Stimulated activated CD8-positive, alpha-beta memory T cell treated with anti-CD3 and anti-CD28 coated beads, Interleukin-15, amount 100 ng/mL, for 24 hours (primary cell): ENCODE measurements around the gene CRYL1.

ENCODE experiments used
- DNase-seq: peaks from one replicate; pipeline ENCODE4 v3.0.0-alpha.2; 2020; ENCODE audit warnings: low read depth

The CRYL1 gene

GRCh38 chr13:20422362-20422761 lies 103.3 kb downstream of the CRYL1 start:
- DNase-seq = no peak

DNA sequence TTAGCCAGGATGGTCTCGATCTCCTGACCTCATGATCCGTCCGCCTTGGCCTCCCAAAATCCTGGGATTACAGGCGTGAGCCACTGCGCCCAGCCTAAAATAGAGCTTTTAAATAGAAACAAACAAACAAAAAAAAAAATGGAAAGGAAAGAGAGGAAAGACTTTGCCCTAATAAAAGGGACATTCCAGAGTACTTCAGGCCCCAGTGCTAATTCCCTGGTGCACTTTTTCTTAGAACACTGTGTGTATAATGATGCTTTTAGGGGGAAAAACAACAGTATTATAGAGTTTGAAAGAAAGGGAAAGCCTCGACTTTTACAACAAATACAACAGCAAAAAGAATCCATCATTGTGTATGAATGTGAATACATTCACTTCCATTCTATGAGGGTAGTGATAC lies 104.7 kb downstream of the CRYL1 start:
- DNase-seq = no peak

DNA sequence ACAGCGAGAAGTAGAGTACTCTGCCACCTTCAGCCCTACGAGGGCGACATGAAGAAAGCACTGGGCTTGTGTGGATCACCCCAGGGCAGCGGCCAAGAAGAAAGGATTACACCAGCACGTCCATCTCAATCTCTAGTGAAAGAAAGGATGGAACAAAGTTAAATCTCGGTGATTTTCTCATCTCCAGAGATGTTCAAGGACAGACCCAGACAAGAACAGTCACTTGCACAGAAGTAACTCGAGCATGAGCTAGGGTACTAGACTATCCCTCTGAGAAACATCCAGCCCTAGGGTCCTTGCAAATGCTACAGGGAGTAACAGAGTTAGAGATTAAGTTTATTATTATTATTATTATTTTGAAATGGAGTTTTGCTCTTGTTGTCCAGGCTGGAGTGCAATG lies 106.7 kb downstream of the CRYL1 start:
- DNase-seq = no peak

DNA sequence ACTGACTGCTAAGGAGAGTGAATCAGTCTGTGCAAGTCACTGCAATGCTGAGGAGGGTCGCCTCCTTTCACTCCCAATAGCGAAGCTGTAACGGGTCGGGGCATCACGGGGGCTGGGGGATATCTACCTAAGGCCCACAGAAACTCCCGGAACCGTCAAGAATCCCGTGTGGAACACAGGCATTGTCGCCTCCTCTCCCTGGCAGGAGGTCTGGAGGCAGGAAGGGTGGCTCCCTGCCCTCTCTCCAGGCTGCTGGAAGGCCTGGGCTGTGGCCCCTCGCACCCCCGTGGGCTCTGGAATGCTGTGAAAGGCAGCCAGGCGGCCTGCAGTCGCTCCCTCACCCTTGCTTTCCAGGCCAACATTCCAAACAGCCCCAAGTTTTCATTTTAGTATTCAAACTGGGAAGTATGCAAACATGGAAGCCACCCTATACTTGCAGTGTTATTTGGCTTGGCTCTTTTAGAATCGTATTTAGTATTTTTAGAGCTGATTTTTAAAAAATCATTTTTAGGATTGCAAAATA lies 109.4 kb downstream of the CRYL1 start:
- DNase-seq = no peak

DNA sequence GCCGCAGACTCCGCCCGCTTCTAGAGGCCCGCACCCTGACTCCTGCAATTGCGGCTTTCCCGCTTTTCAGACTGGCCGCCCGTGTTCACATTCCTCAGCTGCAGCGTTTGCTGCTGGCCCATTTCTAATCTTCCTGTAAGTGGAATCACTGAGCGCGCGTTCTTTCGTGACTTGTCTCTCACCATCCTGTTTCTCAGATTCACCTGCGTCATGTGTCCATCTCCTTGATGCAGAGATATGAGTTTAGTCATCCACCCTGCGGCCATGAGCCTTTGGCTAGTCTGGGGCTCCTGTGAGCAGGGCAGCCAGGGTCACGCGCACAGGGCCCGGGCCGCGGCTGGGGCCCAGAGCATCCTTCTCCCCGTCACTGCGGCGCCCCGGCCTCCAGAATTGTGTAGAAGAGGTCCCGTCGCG lies 110.0 kb downstream of the CRYL1 start:
- DNase-seq = no peak

DNA sequence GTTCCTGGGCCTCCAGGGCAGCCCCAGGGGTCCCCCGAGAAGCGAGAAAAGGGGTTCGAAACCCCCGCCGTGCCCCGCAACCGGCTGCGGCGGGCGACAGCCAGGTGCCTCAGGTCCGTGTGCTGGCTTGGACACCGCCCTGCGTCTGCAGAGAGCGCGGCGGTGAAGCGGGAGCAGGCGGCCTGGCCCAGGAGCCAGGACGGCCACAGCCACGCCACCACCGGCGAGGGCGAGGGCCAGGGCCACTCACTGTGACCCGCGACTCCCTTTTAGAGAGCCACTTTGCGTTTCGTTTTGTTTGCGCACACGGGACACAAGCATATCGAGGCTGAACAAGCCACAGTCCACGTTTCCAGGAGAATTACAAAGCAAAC lies 110.4 kb downstream of the CRYL1 start:
- no peak for DNase-seq

- DNase-seq = no peak
These were observed 110.9 kb downstream of the CRYL1 start for GRCh38 chr13:20414546-20415305.

- DNase-seq = no peak
These were observed 112.8 kb downstream of the CRYL1 start for GRCh38 chr13:20412691-20413355.

- DNase-seq = no peak
These were observed 113.9 kb downstream of the CRYL1 start for GRCh38 chr13:20411638-20412342.

DNA sequence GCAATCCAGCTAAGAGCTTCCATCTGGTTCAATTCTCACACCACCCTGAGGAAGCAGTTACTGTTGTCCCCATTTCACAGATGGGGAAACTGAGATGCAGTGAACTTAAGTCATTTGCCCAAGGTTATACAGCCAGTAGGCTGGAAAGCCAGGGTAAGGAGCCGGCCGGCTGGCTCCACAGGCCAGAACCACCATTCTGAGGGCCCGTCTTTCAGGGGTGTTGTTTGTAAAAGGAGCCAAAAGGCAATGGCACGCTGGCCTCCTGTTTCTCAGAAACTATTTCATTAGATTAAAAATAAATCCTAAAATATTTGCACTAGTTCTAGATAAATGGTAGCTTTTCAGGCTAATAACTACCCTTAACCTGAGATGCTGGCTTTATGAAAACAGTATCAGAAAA lies 114.9 kb downstream of the CRYL1 start:
- no peak for DNase-seq

- no peak for DNase-seq
These were observed 117.5 kb downstream of the CRYL1 start for GRCh38 chr13:20408181-20408580.

DNA sequence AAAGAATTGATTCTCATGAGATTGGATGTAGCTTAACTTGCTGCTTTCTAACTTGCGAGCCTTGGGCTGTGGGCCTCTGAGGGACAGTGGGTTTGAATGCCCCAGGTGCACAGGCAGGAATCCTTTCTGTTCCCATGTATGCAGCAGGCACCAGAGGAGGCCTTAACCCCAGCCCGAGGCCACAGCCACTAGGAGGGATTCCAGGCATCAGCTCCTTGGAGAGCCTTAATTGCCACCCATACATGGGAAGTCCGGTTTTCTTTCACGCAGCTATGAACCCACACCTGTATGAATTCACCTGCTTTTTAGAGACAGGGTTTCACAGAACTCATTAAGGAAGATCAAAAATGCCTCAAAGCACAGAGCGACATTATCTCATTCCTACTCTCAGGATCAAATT lies 117.9 kb downstream of the CRYL1 start:
- DNase-seq = no peak

DNA sequence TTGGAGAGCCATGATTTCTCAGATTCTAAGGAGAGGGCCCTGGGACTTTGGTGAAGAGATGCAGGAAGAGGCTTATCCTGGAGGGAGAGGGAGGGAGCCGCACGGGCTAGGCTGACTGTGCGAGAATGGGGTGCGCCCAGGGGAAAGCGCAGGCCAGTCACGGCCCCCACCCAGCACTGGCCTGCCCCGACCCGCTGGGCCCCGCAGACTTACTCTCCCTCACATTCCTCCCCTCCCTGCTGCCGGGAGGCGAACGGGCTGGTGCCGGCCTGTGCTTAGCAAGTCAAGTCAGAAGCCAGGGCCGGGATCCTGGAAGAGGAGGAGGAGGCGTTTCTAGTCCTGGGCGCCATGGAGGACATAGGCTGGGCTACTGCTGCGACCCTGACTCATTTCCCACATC lies 120.0 kb downstream of the CRYL1 start:
- DNase-seq = no peak

DNA sequence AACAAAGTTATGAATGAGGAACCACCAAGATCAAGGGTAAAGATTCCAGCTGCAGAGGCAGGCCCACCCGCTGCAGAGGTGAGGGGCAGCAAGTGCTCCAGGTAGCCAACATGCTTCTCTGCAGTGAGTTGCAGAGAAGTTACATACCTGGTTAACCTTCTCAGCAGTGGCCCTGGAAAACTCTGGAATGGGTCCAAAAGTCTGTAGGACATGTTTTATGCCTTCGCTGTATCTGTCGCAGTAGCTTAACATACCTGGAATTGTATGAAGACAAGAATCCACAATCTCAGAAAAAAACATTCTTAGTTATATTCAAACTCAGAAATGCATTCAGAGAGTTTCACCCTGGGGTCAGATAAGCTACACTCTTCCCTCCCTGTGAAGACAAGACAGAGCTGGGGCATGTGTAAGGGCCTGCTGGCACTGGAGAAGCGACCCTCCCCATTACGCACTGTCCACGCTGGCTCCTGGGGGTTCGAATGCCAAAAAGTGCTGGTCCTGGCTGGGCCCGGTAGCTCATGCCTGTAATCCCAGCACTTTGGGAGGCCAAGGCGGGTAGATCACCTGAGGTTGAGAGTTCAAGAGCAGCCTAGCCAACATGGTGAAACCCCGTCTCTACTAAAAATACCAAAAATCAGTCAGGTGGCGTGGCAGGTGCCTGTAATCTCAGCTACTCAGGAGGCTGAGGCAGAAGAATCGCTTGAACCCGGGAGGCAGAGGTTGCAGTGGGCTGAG lies 121.0 kb downstream of the CRYL1 start:
- DNase-seq = no peak

- no peak for DNase-seq
These were observed 121.8 kb downstream of the CRYL1 start for GRCh38 chr13:20403826-20404225.

DNA sequence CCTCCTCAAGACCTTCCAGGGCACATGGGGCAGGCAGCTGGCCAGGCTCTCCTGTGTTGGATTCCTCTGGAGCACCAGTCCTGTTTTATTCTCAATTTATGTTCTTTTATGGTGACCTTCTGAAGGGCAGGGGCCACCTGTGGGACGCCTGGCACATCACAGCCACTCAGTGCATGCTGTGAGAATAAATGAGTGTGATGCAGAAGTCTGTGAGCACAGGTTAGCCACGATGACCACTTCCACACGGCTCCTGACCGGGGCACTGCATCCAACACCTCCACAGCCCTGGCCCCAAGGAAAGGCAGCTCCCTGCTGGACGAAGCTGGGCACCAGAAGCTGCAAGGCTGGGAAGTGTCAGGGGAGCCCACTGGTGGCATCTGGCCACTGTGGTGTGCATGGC lies 122.8 kb downstream of the CRYL1 start:
- no peak for DNase-seq

- DNase-seq = no peak
These were observed 123.5 kb downstream of the CRYL1 start for GRCh38 chr13:20401931-20402856.

GRCh38 chr13:20401531-20401930 lies 124.1 kb downstream of the CRYL1 start:
- no peak for DNase-seq

DNA sequence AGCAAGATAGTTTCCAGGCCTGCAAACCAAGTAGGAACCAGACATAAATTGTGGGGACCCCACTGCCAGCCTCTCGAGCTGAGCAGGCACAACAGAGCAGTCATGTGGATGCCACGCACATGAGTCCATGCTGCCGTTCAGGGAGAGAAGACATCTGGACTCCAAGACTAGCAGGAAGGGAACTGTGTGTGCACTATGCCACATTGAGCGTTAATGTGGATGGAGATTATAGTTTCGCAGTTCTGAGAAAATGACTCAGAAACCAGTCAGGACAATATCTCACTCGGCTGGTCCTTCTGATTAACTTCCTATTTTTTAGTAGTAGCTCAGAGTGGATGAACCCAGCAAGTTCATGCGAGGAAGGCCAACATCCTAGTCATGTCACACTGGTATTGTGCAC lies 124.9 kb downstream of the CRYL1 start:
- DNase-seq = no peak

- no peak for DNase-seq
These were observed 125.7 kb downstream of the CRYL1 start for GRCh38 chr13:20399961-20400360.

- no peak for DNase-seq
These were observed 126.1 kb downstream of the CRYL1 start for GRCh38 chr13:20399515-20399914.
